RPMI8226 (cell line): ENCODE results near the gene EXOG.

Experiments
- DNase-seq: peaks from one replicate; pipeline ENCODE4 v3.0.0-alpha.2; 2015

EXOG gene, protein sequence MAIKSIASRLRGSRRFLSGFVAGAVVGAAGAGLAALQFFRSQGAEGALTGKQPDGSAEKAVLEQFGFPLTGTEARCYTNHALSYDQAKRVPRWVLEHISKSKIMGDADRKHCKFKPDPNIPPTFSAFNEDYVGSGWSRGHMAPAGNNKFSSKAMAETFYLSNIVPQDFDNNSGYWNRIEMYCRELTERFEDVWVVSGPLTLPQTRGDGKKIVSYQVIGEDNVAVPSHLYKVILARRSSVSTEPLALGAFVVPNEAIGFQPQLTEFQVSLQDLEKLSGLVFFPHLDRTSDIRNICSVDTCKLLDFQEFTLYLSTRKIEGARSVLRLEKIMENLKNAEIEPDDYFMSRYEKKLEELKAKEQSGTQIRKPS

GRCh38 chr3:38496131-38496910, at the start of gene EXOG:
Gene EXOG, plus strand, starts transcription at chr3:38496340. Its CDS starts 28 bp downstream, at chr3:38496368.
- peak; percentile 95 for DNase-seq

GRCh38 chr3:38446812-38447211, 49.3 kb upstream of the EXOG start:
- no peak for DNase-seq

DNA sequence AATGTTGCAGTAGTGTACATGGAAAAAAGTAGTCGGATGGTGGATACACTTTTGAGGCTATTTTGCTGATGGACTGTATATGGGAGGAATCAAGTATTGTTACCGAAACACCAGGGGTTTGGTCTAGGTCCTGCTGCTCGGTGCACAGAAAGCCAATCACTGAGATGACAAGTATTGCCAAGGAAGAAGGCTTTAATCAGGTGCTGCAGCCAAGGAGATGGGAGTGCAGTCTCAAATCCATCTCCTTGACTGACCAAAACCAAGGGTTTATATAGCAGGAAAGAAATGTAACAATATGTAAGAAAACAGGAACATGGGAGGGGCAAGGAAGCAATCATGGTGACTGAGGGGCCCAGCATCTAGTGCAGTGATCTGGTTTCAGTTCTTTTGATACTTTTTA, 45.3 kb upstream of the EXOG start:
- DNase-seq = no peak

- peak; percentile 89 for DNase-seq
Measured at GRCh38 chr3:38453075-38453912, 42.8 kb upstream of the EXOG start, which contains the start of gene ACVR2B. Gene ACVR2B, plus strand, starts transcription at chr3:38453890. Its CDS starts 433 bp downstream, at chr3:38454323.

DNA sequence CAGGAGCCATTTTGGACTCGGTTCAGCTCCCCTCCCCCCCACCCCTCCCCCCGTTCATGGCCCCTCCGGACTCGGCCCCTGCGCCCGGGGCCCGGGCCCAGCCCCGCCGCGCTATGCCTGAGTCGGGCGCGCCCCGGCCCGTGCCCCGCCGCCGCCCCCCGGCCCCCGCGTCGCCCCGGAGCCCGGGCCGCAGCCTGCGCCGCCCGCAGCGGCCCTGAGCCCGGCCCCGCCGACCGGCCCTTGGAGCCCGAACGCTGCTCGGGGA, 42.3 kb upstream of the EXOG start:
- DNase-seq = no peak

- DNase-seq = peak; percentile 61
Measured at GRCh38 chr3:38454178-38454883, 41.8 kb upstream of the EXOG start.

GRCh38 chr3:38454884-38455638, 41.1 kb upstream of the EXOG start:
- DNase-seq = peak; percentile 80

- DNase-seq = no peak
Measured at GRCh38 chr3:38455639-38456430, 40.3 kb upstream of the EXOG start.

DNA sequence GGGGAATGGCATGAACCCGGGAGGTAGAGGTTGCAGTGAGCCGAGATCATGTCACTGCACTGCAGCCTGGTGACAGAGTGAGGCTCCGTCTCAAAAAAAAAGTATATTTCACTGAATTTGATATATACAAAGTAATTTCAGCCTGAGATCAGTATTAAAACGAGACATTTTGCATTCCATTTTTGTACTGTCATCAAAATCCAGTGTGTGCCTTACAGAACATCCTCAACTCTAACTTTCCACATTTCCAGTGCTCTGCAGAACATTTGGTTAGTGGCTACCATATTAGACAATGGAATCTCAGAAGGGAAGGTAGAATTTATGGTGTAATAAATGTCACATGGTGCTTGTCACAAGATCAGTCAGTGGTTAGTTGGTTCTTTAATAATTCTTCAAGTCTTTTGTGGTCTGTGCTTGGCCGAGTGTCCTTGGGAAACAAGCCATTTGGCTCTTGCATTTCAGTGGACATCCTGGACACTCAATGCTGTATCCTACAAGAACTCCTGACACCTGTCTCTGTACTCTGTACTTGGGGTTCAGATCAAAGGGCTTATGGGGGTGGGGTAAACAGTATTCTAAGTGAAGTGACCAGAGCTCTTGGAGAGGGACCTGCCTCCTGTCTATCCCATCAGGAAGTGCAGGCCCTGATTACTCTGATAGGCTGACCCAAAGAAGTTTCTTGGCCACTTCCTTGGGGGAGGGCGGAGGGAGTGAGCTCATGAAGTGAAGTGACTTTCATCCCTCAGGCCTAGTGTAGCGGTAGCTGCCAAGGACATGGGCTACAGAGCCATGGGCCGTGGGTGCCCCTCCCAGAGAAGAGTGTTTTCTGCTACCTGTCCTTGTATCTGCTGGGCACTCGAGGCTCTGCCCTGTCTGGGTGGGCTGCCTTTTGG, 38.8 kb upstream of the EXOG start:
- DNase-seq = no peak

- no peak for DNase-seq
Measured at GRCh38 chr3:38458796-38459498, 37.2 kb upstream of the EXOG start.

- no peak for DNase-seq
Measured at GRCh38 chr3:38459499-38460048, 36.6 kb upstream of the EXOG start.

- DNase-seq = no peak
Measured at GRCh38 chr3:38460377-38461270, 35.5 kb upstream of the EXOG start.

DNA sequence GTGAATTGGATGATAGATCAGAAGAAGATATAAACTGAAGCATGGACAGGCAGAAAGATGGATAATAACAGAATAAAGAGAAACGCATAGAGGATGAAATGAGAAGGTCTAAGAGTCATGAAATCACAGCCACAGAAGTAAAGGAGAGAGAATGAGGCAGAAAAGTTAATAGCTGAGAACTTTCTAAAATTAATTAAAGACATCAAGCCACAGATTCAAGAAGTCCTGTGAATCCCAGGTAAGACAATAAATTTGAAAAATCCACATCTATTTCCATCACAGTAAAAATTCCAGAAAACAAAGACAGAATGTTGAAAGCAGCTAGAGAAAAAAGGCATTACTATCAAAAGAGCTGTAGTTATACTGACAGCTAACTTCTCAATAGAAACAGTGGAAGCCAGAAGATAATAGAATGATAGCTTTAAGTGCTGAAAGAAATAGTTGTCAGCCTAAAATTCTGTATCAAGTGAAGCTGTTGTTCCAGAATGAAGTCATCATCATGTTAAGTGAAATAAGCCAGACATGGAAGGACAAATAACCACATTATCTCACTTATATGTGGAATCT, 30.5 kb upstream of the EXOG start:
- DNase-seq = no peak

DNA sequence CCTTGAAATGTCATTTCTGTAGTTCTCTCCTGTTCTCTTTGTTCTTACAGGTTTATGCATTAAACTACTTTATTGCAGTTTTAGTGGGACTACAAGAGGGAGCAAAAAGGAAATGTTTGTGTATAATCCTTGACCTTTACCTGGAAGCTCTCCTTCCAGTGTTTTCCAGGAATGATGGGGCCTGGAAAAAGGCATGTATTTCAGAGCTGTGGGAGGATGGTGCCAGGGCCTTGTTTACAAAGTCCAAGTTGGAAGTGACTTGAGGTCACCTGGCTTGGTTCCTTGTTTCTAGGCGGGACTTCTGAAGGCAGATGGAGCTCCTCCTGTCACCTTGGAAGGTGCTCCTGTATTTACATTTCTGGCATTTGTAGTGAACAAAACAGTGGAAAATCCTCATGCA, 27.4 kb upstream of the EXOG start:
- DNase-seq = no peak

GRCh38 chr3:38469852-38470251, 26.3 kb upstream of the EXOG start:
- DNase-seq = no peak

DNA sequence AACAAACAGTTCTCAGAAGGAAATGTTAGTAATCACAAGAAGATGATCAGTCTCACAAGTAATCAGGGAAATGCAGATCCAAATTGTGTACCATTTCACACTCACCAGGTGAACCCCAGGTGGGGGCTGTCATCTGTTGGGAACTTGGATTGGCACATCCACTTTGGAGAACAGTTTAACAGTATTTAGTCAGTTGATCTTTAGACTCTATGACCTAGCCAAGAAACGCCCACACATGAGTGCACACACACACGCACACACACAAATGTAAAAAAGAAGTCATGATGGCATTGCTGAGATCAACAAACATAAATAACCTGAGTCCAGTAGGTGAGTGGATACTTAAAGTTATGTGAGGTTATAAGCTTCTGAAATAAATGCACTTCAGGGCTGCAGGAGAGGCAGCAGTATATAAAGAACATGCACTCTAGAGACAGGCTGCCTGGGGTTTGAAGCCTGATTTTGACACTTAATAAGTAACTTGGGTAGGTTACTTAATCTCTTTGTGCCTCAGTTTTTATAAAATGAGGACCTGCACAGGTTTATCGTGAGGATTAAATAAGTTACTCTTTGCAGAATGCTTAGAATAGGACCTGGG, 24.8 kb upstream of the EXOG start:
- DNase-seq = no peak

GRCh38 chr3:38472342-38472741, 23.8 kb upstream of the EXOG start:
- no peak for DNase-seq
